HG02571 (cell line): Measurements from ENCODE around the gene GATA5.

Experiments used
- ATAC-seq: cut with Tn5 transposase; IDR thresholded peaks from one replicate; pipeline ENCODE4 v1.9.1; 2021; ENCODE audit warnings: mild to moderate bottlenecking, moderate library complexity; ENCODE audit not compliant: unreplicated experiment

GATA5 gene

GRCh38 chr20:62488470-62488869 lies 12.7 kb upstream of the GATA5 start:
- no peak for ATAC-seq

GRCh38 chr20:62487561-62488354 lies 12.0 kb upstream of the GATA5 start:
- ATAC-seq, result no peak

- no peak for ATAC-seq
These were observed 11.3 kb upstream of the GATA5 start for GRCh38 chr20:62487118-62487517.

- ATAC-seq, result no peak
These were observed 10.7 kb upstream of the GATA5 start for GRCh38 chr20:62486484-62486883.

GRCh38 chr20:62485701-62486089 lies 9.9 kb upstream of the GATA5 start:
- ATAC-seq, result no peak

- ATAC-seq, result no peak
These were observed 9.4 kb upstream of the GATA5 start for GRCh38 chr20:62485062-62485700.

GRCh38 chr20:62484478-62484877 lies 8.7 kb upstream of the GATA5 start:
- ATAC-seq, result no peak

GRCh38 chr20:62483613-62484458 lies 8.0 kb upstream of the GATA5 start:
- ATAC-seq, result no peak

GRCh38 chr20:62482974-62483373 lies 7.2 kb upstream of the GATA5 start:
- ATAC-seq, result no peak

GRCh38 chr20:62482146-62482809 lies 6.5 kb upstream of the GATA5 start:
- ATAC-seq, result no peak

- no peak for ATAC-seq
These were observed 5.8 kb upstream of the GATA5 start for GRCh38 chr20:62481425-62482145.

GRCh38 chr20:62480318-62480717 lies 4.5 kb upstream of the GATA5 start:
- no peak for ATAC-seq

- ATAC-seq, result no peak
These were observed 3.9 kb upstream of the GATA5 start for GRCh38 chr20:62479656-62480055.

- no peak for ATAC-seq
These were observed 3.4 kb upstream of the GATA5 start for GRCh38 chr20:62479156-62479555.

GRCh38 chr20:62477669-62478455 lies 2.1 kb upstream of the GATA5 start:
- ATAC-seq, result no peak

GRCh38 chr20:62476056-62476838 lies 452 bp upstream of the GATA5 start:
- no peak for ATAC-seq

- ATAC-seq, result no peak
These were observed 596 bp downstream of the GATA5 start for GRCh38 chr20:62475027-62475771.

GRCh38 chr20:62474604-62475026 lies 1.2 kb downstream of the GATA5 start:
- no peak for ATAC-seq
